H1 (cell line): ENCODE results near the gene CDC42EP5. TPM values are rescaled to one million over a fixed set of nuclear protein-coding genes. Genes with fewer than 3 reads are reported as not detected.
"Not testable (repeated sequence)": the region's sequence is repeated elsewhere in the genome, so short reads cannot be mapped to it uniquely, and the experiment has no call there.

Experiments
- CTCF ChIA-PET: fragments of 300-600 bp; sonication (Branson Sonifier 250); formaldehyde crosslinking; loops from one replicate; lab custom pipeline; 2021; ENCODE audit not compliant: partially characterized antibody; lab: Charles Lee
- POLR2A ChIA-PET: fragments of 300-600 bp; sonication (Branson Sonifier 250); formaldehyde crosslinking; loops from one replicate; lab custom pipeline; 2021; ENCODE audit warnings: inconsistent platforms; ENCODE audit not compliant: partially characterized antibody; lab: Charles Lee
- DNase-seq, 2 experiments: peaks; one replicate each; pipeline versions ENCODE4 v3.0.0 to v3.0.0-alpha.2; 2010 to 2022; ENCODE audit warnings: low spot score in 2 of 2, low read depth in 1 of 2, mixed read lengths in 1 of 2
- FAIRE-seq: peaks from 2 replicates; lab custom pipeline; 2011; peaks lifted over from hg19 to GRCh38; lab: Jason Lieb, UNC
- H2AFZ ChIP-seq: 2 replicates; pipeline ENCODE4 v1.8.1; 2012; ENCODE audit warnings: low read length, inconsistent platforms
- H2AK5ac ChIP-seq: 2 replicates; pipeline ENCODE4 v1.6.1; 2013; ENCODE audit warnings: low read depth, low read length
- H2BK120ac ChIP-seq: replicated peaks from 2 replicates; pipeline ENCODE3; 2013; ENCODE audit warnings: low read depth, low read length, inconsistent platforms
- H2BK12ac ChIP-seq: 2 replicates; pipeline ENCODE4 v1.6.1; 2013; ENCODE audit warnings: low read depth, low read length
- H2BK15ac ChIP-seq: 2 replicates; pipeline ENCODE4 v1.6.1; 2013; ENCODE audit warnings: low read length
- H2BK20ac ChIP-seq: 2 replicates; pipeline ENCODE4 v1.6.1; 2013; ENCODE audit warnings: low read length
- H2BK5ac ChIP-seq: 2 replicates; pipeline ENCODE4 v1.6.1; 2013; ENCODE audit warnings: low read depth, low read length
- H3K14ac ChIP-seq: 2 replicates; pipeline ENCODE4 v1.6.1; 2013; ENCODE audit warnings: inconsistent platforms; ENCODE audit not compliant: insufficient read length
- H3K18ac ChIP-seq: 2 replicates; pipeline ENCODE4 v1.6.1; 2013; ENCODE audit warnings: low read length; ENCODE audit errors: extremely low read depth
- H3K23ac ChIP-seq: 2 replicates; pipeline ENCODE4 v1.6.1; 2013; ENCODE audit warnings: inconsistent platforms; ENCODE audit not compliant: insufficient read length
- H3K23me2 ChIP-seq: 2 replicates; pipeline ENCODE4 v1.6.1; 2013; ENCODE audit warnings: low read depth, low read length
- H3K27ac ChIP-seq: 2 replicates; pipeline ENCODE4 v1.6.1; 2011; ENCODE audit warnings: low read depth, low read length, inconsistent platforms
- H3K27me3 ChIP-seq, 4 experiments: replicated peaks in 1 of 4; 1 replicate in 1 of 4; 2 replicates in 3 of 4; pipeline versions ENCODE4 v1.6.1 to v1.8.1; 2011 to 2013; ENCODE audit warnings: low read length in 3 of 4, mild to moderate bottlenecking in 3 of 4, inconsistent platforms in 2 of 4, mixed read lengths in 2 of 4, moderate library complexity in 1 of 4; ENCODE audit not compliant: control insufficient read depth in 3 of 4, insufficient read depth in 3 of 4; ENCODE audit errors: extremely low read depth in 1 of 4
- H3K36me3 ChIP-seq, 4 experiments: 2 replicates each; pipeline versions ENCODE4 v1.6.1 to v1.8.1; 2011 to 2013; ENCODE audit warnings: mild to moderate bottlenecking in 4 of 4, low read length in 3 of 4, moderate library complexity in 2 of 4, control low read depth in 1 of 4, inconsistent platforms in 1 of 4; ENCODE audit not compliant: insufficient read depth in 4 of 4, control insufficient read depth in 2 of 4
- H3K4ac ChIP-seq: replicated peaks from 2 replicates; pipeline ENCODE3; 2013; ENCODE audit warnings: low read length, low read depth, mixed read lengths, inconsistent platforms; ENCODE audit not compliant: insufficient read length
- H3K4me1 ChIP-seq, 4 experiments: replicated peaks in 1 of 4; 1 replicate in 1 of 4; 2 replicates in 3 of 4; pipeline versions ENCODE4 v1.6.1 to v1.8.1; 2011 to 2013; ENCODE audit warnings: low read length in 3 of 4, inconsistent platforms in 2 of 4, mixed read lengths in 1 of 4; ENCODE audit not compliant: insufficient read depth in 4 of 4, control insufficient read depth in 3 of 4
- H3K4me2 ChIP-seq, 2 experiments: 2 replicates each; pipeline versions ENCODE4 v1.6.1 to v1.8.1; 2011 to 2013; ENCODE audit warnings: low read depth in 2 of 2, low read length in 2 of 2, control low read depth in 1 of 2, inconsistent platforms in 1 of 2, mild to moderate bottlenecking in 1 of 2; ENCODE audit not compliant: insufficient read depth in 1 of 2
- H3K4me3 ChIP-seq, 4 experiments: fragments of 200-600, 300-600 bp in 1 of 4; sonication (generic), shearing (Covaris generic), sonication (Bioruptor Twin) in 1 of 4; 2 replicates each; pipeline versions ENCODE4 v1.5.1 to v1.8.1; 2011 to 2016; ENCODE audit warnings: low read length in 4 of 4, low read depth in 3 of 4, control low read depth in 2 of 4, inconsistent platforms in 2 of 4, mild to moderate bottlenecking in 2 of 4, mixed read lengths in 1 of 4, moderate library complexity in 1 of 4; ENCODE audit not compliant: insufficient read depth in 2 of 4; ENCODE audit errors: extremely low read depth in 1 of 4
- H3K56ac ChIP-seq: replicated peaks from 2 replicates; pipeline ENCODE3; 2013; ENCODE audit warnings: low read depth, mild to moderate bottlenecking, mixed read lengths, low read length, inconsistent platforms; ENCODE audit not compliant: insufficient read length
- H3K79me1 ChIP-seq: 2 replicates; pipeline ENCODE4 v1.6.1; 2013; ENCODE audit warnings: low read depth, low read length, control low read depth
- H3K79me2 ChIP-seq, 2 experiments: 2 replicates each; pipeline versions ENCODE4 v1.6.1 to v1.8.1; 2012 to 2013; ENCODE audit warnings: low read length in 2 of 2, mild to moderate bottlenecking in 2 of 2, inconsistent platforms in 1 of 2; ENCODE audit not compliant: insufficient read depth in 2 of 2, control insufficient read depth in 1 of 2
- H3K9ac ChIP-seq, 4 experiments: replicated peaks in 1 of 4; 1 replicate in 1 of 4; 2 replicates in 3 of 4; pipeline versions ENCODE4 v1.6.1 to v1.8.1; 2011 to 2013; ENCODE audit warnings: low read depth in 3 of 4, low read length in 3 of 4, control low read depth in 2 of 4, mild to moderate bottlenecking in 2 of 4, moderate library complexity in 2 of 4, inconsistent platforms in 1 of 4; ENCODE audit errors: extremely low read depth in 1 of 4
- H3K9me3 ChIP-seq, 2 experiments: 2 replicates each; pipeline versions ENCODE4 v1.6.1 to v1.8.1; 2012 to 2013; ENCODE audit warnings: mild to moderate bottlenecking in 2 of 2, moderate library complexity in 2 of 2, control low read depth in 1 of 2, inconsistent platforms in 1 of 2, low read depth in 1 of 2, low read length in 1 of 2, mixed read lengths in 1 of 2; ENCODE audit not compliant: insufficient read depth in 2 of 2
- H4K20me1 ChIP-seq, 2 experiments: replicated peaks in 1 of 2; 2 replicates each; pipeline versions ENCODE3 to v1.8.1; 2011 to 2013; ENCODE audit warnings: inconsistent platforms in 2 of 2, low read length in 2 of 2, mild to moderate bottlenecking in 1 of 2; ENCODE audit not compliant: insufficient read depth in 2 of 2, control insufficient read depth in 1 of 2
- H4K5ac ChIP-seq: 2 replicates; pipeline ENCODE4 v1.6.1; 2013; ENCODE audit warnings: low read length, low read depth, mixed read lengths, inconsistent platforms; ENCODE audit not compliant: insufficient read length
- H4K8ac ChIP-seq: 2 replicates; pipeline ENCODE4 v1.8.0; 2013; ENCODE audit warnings: mild to moderate bottlenecking, moderate library complexity, low read length, inconsistent platforms; ENCODE audit not compliant: insufficient read depth; ENCODE audit errors: extremely low read depth
- H4K91ac ChIP-seq: replicated peaks from 2 replicates; pipeline ENCODE3; 2013; ENCODE audit warnings: low read length, mixed read lengths, inconsistent platforms; ENCODE audit not compliant: insufficient read length
- WGBS, 2 experiments: shearing (Covaris generic) in 1 of 2; methylation state at CpG; one replicate each; pipeline versions ENCODE4 v1.1.6 to v1.1.7; 2013 to 2015; ENCODE audit warnings: low lambda C conversion rate in 2 of 2, mixed read lengths in 2 of 2, inconsistent platforms in 1 of 2, low coverage in 1 of 2, missing lambda C conversion rate in 1 of 2; ENCODE audit not compliant: insufficient replicate concordance in 2 of 2, insufficient coverage in 1 of 2, insufficient read length in 1 of 2; ENCODE audit errors: extremely low coverage in 1 of 2, missing lambda C conversion rate in 1 of 2; 5-methylcytosine and 5-hydroxymethylcytosine counted together
- polyA plus RNA-seq, 7 experiments: library from polyadenylated mRNA; depleted of rRNA in 3 of 7; stranded (reverse) in 5 of 7; unstranded in 2 of 7; fragments of >200 nt in 5 of 7; fragments of 200-250 nt in 2 of 7; gene quantifications; 1 replicate in 5 of 7; 2 replicates in 1 of 7; 4 replicates in 1 of 7; pipeline versions ENCODE4 v1.2.1 to v1.2.3, GENCODE V29; 2011 to 2013; ENCODE audit warnings: missing spikeins in 2 of 7, mixed read lengths in 2 of 7
- total RNA-seq: library from RNA; stranded (reverse); fragmentation: NEBNext Ultra II Directional; extraction: Animal tissue kit (Norgen Biotek cat#: 25700); gene quantifications from 2 replicates; pipeline ENCODE4 v1.2.1, GENCODE V29; 2021

The CDC42EP5 gene
- total and polyA plus RNA-seq, 2 of the 8 experiments (the other 6 are each of a cell fraction or from before 2014, with no cell fraction given) = 1.8 to 2.1 TPM

DNA sequence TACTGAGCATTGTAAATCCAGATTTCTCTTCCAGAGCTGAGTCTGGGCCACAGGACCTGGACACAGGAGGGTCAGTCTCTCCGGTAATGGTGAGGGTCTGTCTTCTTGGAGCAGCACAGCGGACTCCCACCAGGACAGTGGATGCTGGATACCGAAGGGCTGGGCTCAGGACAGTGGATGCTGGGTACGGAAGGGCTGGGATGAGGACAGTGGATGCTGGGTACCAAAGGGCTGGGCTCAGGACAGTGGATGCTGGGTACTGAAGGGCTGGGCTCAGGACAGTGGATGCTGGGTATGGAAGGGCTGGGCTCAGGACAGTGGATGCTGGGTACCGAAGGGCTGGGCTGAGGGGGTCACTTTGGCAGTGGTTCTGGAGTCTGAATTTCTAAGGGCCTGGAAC is 20.0 kb upstream of the CDC42EP5 start:
- H4K8ac ChIP-seq, H3K9ac ChIP-seq, H2AK5ac ChIP-seq, H3K18ac ChIP-seq, H2BK12ac ChIP-seq, H3K4me3 ChIP-seq, H3K4ac ChIP-seq, H3K4me2 ChIP-seq, FAIRE-seq, POLR2A ChIA-PET, H4K20me1 ChIP-seq, H2AFZ ChIP-seq, H3K14ac ChIP-seq, H3K23me2 ChIP-seq, H3K27me3 ChIP-seq, H2BK15ac ChIP-seq, H3K79me1 ChIP-seq, DNase-seq, H3K27ac ChIP-seq, H3K4me1 ChIP-seq, H2BK5ac ChIP-seq, H3K56ac ChIP-seq, H3K79me2 ChIP-seq, H2BK120ac ChIP-seq, H4K5ac ChIP-seq, H3K36me3 ChIP-seq, CTCF ChIA-PET, H4K91ac ChIP-seq, H3K23ac ChIP-seq, H2BK20ac ChIP-seq: not testable (repeated sequence)
- WGBS, 2 experiments = 85% methylated on average over 5 of the region's 5 CpGs; no CpG with 5 or more reads in 1 of the 2 experiments
- H3K9me3 ChIP-seq = peaks cover 33 to 74% of the 10 kb centered on the region in 2 experiments
